NB4 (cell line): ENCODE measurements around the gene SCFD1.

ENCODE experiments used
- DNase-seq: peaks from one replicate; pipeline ENCODE4 v3.0.0; 2010; ENCODE audit warnings: low read depth
- H3K4me3 ChIP-seq: one replicate; pipeline ENCODE4 v1.5.1; 2011; ENCODE audit warnings: mild to moderate bottlenecking, low read depth, low read length, moderate library complexity
- CTCF ChIP-seq: IDR thresholded peaks from one replicate; pipeline ENCODE4 v1.5.1; 2012; ENCODE audit warnings: low read depth, low read length
- MAX ChIP-seq: IDR thresholded peaks from 2 replicates; pipeline ENCODE4 v1.6.1; 2011; ENCODE audit warnings: low read depth, low read length
- MYC ChIP-seq: IDR thresholded peaks from 2 replicates; pipeline ENCODE4 v1.6.1; 2011; ENCODE audit warnings: low read depth, low read length
- POLR2A ChIP-seq: IDR thresholded peaks from 2 replicates; pipeline ENCODE4 v1.6.1; 2011; ENCODE audit warnings: mild to moderate bottlenecking; ENCODE audit not compliant: insufficient read length; ENCODE audit errors: extremely low read depth

The SCFD1 gene

GRCh38 chr14:30759172-30760125 is 137.3 kb downstream of the SCFD1 start:
- no peak overlapping the region for H3K4me3 ChIP-seq
- no peak for DNase-seq
- TF ChIP-seq CTCF (no peak), POLR2A (no peak), MAX (no peak), MYC (no peak)

GRCh38 chr14:30763891-30764290 is 141.8 kb downstream of the SCFD1 start:
- no peak for DNase-seq
- no peak overlapping the region for H3K4me3 ChIP-seq
- TF ChIP-seq MYC (no peak), MAX (no peak), CTCF (no peak), POLR2A (no peak)

- DNase-seq: no peak
- H3K4me3 ChIP-seq: no peak overlapping the region
- TF ChIP-seq POLR2A (no peak), CTCF (no peak), MAX (no peak)
Observed at GRCh38 chr14:30767624-30768023, 145.5 kb downstream of the SCFD1 start.

GRCh38 chr14:30768791-30769190 is 146.7 kb downstream of the SCFD1 start:
- TF ChIP-seq MAX (no peak), POLR2A (no peak), CTCF (no peak), MYC (no peak)
- no peak for DNase-seq

GRCh38 chr14:30770376-30770775 is 148.3 kb downstream of the SCFD1 start:
- TF ChIP-seq POLR2A (no peak), CTCF (no peak), MAX (no peak), MYC (no peak)
- H3K4me3 ChIP-seq: no peak overlapping the region
- no peak for DNase-seq

More at GRCh38 chr14:30768791-30769190, 146.7 kb downstream of the SCFD1 start:
- H3K4me3 ChIP-seq: no peak overlapping the region
